Rectal smooth muscle tissue (tissue), 1 donor: Measurements from ENCODE around the gene WDR48.

Experiments
- H3K27ac ChIP-seq: one replicate; pipeline ENCODE4 v1.7.0; 2013; ENCODE audit warnings: low read depth, low read length, inconsistent platforms
- H3K27me3 ChIP-seq: one replicate; pipeline ENCODE4 v1.7.0; 2013; ENCODE audit warnings: low read length; ENCODE audit not compliant: control insufficient read depth, insufficient read depth
- H3K36me3 ChIP-seq: one replicate; pipeline ENCODE4 v1.7.0; 2013; ENCODE audit warnings: low read length; ENCODE audit not compliant: control insufficient read depth, insufficient read depth
- H3K4me1 ChIP-seq: one replicate; pipeline ENCODE4 v1.7.0; 2013; ENCODE audit warnings: low read length; ENCODE audit not compliant: control insufficient read depth, insufficient read depth
- H3K4me3 ChIP-seq: one replicate; pipeline ENCODE4 v1.7.0; 2013; ENCODE audit warnings: low read length
- H3K9ac ChIP-seq: one replicate; pipeline ENCODE4 v1.7.0; 2013; ENCODE audit warnings: low read length

The WDR48 gene

GRCh38 chr3:39067286-39067685 is 15.5 kb downstream of the WDR48 start:
- Histone ChIP-seq H3K36me3 (peaks cover 4% of the 10 kb centered on the region), H3K4me1 (peaks cover 2% of the 10 kb centered on the region), H3K27ac (no peak overlapping the region), H3K9ac (no peak overlapping the region), H3K4me3 (no peak overlapping the region), H3K27me3 (no peaks in the 10 kb centered on the region)

- Histone ChIP-seq H3K4me3 (no peak overlapping the region), H3K27me3 (no peaks in the 10 kb centered on the region), H3K4me1 (peaks cover 2% of the 10 kb centered on the region), H3K9ac (no peak overlapping the region), H3K36me3 (peaks cover 8% of the 10 kb centered on the region), H3K27ac (no peak overlapping the region)
These were observed 16.7 kb downstream of the WDR48 start for GRCh38 chr3:39068556-39068955.

GRCh38 chr3:39075910-39076309 is 24.1 kb downstream of the WDR48 start:
- Histone ChIP-seq H3K27me3 (no peaks in the 10 kb centered on the region), H3K27ac (no peak overlapping the region)

GRCh38 chr3:39079530-39079929 is 27.7 kb downstream of the WDR48 start:
- H3K4me3 ChIP-seq: no peak overlapping the region
- peaks cover 18% of the 10 kb centered on the region for H3K36me3 ChIP-seq
- no peaks in the 10 kb centered on the region for H3K27me3 ChIP-seq
- no peak overlapping the region for H3K27ac ChIP-seq
- H3K9ac ChIP-seq: no peak overlapping the region
- no peaks in the 10 kb centered on the region for H3K4me1 ChIP-seq

More at GRCh38 chr3:39075910-39076309, 24.1 kb downstream of the WDR48 start:
- Histone ChIP-seq H3K9ac (no peak overlapping the region), H3K4me1 (no peaks in the 10 kb centered on the region), H3K36me3 (peaks cover 33% of the 10 kb centered on the region), H3K4me3 (no peak overlapping the region)

GRCh38 chr3:39080026-39080425 is 28.2 kb downstream of the WDR48 start:
- Histone ChIP-seq H3K36me3 (peaks cover 16% of the 10 kb centered on the region), H3K27ac (no peak overlapping the region)

GRCh38 chr3:39082666-39083313 is 31.0 kb downstream of the WDR48 start:
- Histone ChIP-seq H3K27me3 (no peaks in the 10 kb centered on the region), H3K36me3 (peaks cover 15% of the 10 kb centered on the region), H3K9ac (no peak overlapping the region), H3K4me3 (no peak overlapping the region), H3K4me1 (no peaks in the 10 kb centered on the region), H3K27ac (no peak overlapping the region)

More at GRCh38 chr3:39080026-39080425, 28.2 kb downstream of the WDR48 start:
- Histone ChIP-seq H3K4me1 (no peaks in the 10 kb centered on the region), H3K4me3 (no peak overlapping the region), H3K27me3 (no peaks in the 10 kb centered on the region), H3K9ac (no peak overlapping the region)

- no peaks in the 10 kb centered on the region for H3K27me3 ChIP-seq
- H3K4me3 ChIP-seq: no peak overlapping the region
- H3K36me3 ChIP-seq: peaks cover 28% of the 10 kb centered on the region
- no peaks in the 10 kb centered on the region for H3K4me1 ChIP-seq
- H3K9ac ChIP-seq: no peak overlapping the region
- no peak overlapping the region for H3K27ac ChIP-seq
These were observed 34.3 kb downstream of the WDR48 start for GRCh38 chr3:39086144-39086543.

- Histone ChIP-seq H3K27ac (no peak overlapping the region), H3K9ac (no peak overlapping the region), H3K36me3 (peaks cover 33% of the 10 kb centered on the region), H3K4me1 (no peaks in the 10 kb centered on the region), H3K27me3 (no peaks in the 10 kb centered on the region), H3K4me3 (no peak overlapping the region)
These were observed 36.6 kb downstream of the WDR48 start for GRCh38 chr3:39088456-39088855.

GRCh38 chr3:39088889-39089288 is 37.1 kb downstream of the WDR48 start:
- no peak overlapping the region for H3K9ac ChIP-seq
- H3K27ac ChIP-seq: no peak overlapping the region
- H3K4me3 ChIP-seq: no peak overlapping the region
- no peaks in the 10 kb centered on the region for H3K4me1 ChIP-seq
- peaks cover 34% of the 10 kb centered on the region for H3K36me3 ChIP-seq
- no peaks in the 10 kb centered on the region for H3K27me3 ChIP-seq

GRCh38 chr3:39090922-39091321 is 39.1 kb downstream of the WDR48 start:
- H3K4me1 ChIP-seq: no peaks in the 10 kb centered on the region
- no peak overlapping the region for H3K27ac ChIP-seq
- H3K9ac ChIP-seq: no peak overlapping the region
- H3K36me3 ChIP-seq: peaks cover 42% of the 10 kb centered on the region
- no peak overlapping the region for H3K4me3 ChIP-seq
- no peaks in the 10 kb centered on the region for H3K27me3 ChIP-seq

- Histone ChIP-seq H3K27ac (no peak overlapping the region), H3K4me3 (no peak overlapping the region), H3K27me3 (no peaks in the 10 kb centered on the region), H3K9ac (no peak overlapping the region), H3K4me1 (no peaks in the 10 kb centered on the region), H3K36me3 (peaks cover 48% of the 10 kb centered on the region)
These were observed 43.2 kb downstream of the WDR48 start for GRCh38 chr3:39094851-39095677.

- Histone ChIP-seq H3K27me3 (no peaks in the 10 kb centered on the region), H3K36me3 (peaks cover 53% of the 10 kb centered on the region), H3K27ac (no peak overlapping the region), H3K4me1 (no peaks in the 10 kb centered on the region), H3K9ac (no peak overlapping the region), H3K4me3 (no peak overlapping the region)
These were observed 44.0 kb downstream of the WDR48 start for GRCh38 chr3:39095778-39096177.

- Histone ChIP-seq H3K27me3 (no peaks in the 10 kb centered on the region), H3K36me3 (peaks cover 56% of the 10 kb centered on the region), H3K4me3 (no peak overlapping the region), H3K9ac (no peak overlapping the region), H3K27ac (no peak overlapping the region), H3K4me1 (no peaks in the 10 kb centered on the region)
These were observed 45.0 kb downstream of the WDR48 start for GRCh38 chr3:39096775-39097174.
